Kidney tubule cell (primary cell): ENCODE results near the gene CLSTN1.

Source experiments
- DNase-seq: peaks from one replicate; pipeline ENCODE4 v3.0.0-alpha.2; 2018; ENCODE audit warnings: low spot score

Gene CLSTN1

DNA sequence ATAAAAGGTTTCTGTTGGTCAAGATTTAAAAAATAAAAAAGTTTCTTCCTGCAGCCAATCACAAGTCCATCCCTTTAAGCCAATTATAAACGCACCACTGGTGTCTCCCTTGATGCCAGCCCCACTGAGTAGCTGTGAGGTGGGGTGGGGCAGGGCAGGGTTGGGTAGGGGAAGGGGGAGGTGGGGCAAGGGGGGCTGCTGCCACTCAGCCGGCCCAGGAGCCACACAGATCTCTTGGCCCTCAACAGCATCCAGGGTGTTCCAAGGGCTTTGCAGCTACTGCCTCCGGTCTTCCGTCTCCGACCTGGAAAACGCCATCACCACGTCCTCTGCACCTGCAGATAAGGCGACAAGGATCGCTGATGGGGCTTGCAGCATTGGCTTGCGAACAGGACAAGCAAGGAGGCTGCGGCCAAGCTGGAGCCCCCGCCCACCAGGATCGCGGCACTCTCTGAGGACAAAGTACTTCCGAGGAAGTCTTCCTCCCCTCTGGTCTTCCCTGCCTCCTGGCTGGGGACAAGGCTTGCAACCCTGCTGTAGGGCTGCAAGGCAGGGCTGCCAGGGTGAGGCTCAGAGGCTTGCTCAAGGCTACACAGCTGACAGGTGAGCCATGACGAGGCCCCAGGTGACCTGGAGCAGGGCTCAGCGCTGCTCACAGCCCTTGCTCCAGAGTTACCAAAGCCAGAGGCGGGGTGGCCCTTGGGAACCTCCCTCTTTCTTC is 26.8 kb upstream of the CLSTN1 start:
- no peak for DNase-seq

DNA sequence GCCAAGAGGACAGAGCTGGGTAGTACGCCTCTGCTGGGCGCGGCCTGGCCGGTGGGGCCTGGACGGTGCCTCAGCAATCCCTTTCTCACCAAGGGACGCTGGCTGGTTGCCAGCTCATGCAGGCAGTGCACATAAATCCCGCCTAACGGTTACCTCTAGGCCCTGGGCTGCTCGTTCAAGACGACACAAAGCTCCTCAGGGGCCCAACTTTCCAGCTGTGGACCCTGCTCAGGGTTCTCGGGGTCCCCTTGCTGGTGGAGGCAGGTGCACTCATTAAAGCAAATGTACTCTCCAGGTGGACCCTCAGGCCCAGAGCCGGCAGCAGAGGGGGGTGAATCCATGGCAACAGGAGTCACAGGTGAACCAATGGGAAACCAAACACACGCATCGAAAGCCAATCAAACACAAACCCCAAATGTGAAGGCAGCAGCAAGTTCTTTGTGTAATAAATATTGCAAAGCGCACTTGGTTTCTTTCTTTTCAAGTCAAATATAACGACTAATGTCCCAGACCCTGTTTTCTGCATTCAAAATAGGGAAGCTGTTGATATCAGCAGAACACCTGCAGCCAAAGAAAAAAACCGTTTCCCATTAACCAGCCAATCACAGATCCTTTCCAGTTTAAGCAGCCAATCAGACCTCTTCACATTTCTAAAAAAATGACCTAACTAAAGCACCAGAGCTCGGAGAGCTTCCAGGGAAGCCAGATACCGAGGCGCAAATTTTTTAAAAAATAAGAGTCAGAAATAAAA is 26.1 kb upstream of the CLSTN1 start:
- DNase-seq, result no peak

- DNase-seq, result no peak
These were observed 24.3 kb upstream of the CLSTN1 start for GRCh38 chr1:9848022-9848421.

DNA sequence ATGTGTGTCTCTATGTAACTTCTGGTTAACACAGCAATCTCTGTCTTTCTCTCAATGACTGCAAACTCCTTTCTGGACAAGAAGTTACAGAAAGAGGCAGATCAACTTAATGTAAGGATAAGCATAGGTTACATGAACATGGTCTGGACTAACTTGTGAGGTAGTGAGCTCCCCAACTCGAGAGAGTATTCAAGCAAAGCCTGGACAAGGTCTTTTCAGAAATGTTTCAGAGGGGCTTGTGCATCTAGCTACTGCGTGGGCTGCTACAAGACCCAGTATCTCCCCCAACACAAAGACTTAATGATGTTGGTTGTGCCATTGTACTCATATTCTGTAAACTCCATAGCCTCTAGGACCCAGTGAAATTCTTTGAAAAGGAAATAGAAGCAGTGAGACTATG is 23.5 kb upstream of the CLSTN1 start:
- no peak for DNase-seq

GRCh38 chr1:9846611-9847171 is 22.9 kb upstream of the CLSTN1 start:
- DNase-seq, result no peak

- DNase-seq, result no peak
These were observed 22.1 kb upstream of the CLSTN1 start for GRCh38 chr1:9845914-9846313.

DNA sequence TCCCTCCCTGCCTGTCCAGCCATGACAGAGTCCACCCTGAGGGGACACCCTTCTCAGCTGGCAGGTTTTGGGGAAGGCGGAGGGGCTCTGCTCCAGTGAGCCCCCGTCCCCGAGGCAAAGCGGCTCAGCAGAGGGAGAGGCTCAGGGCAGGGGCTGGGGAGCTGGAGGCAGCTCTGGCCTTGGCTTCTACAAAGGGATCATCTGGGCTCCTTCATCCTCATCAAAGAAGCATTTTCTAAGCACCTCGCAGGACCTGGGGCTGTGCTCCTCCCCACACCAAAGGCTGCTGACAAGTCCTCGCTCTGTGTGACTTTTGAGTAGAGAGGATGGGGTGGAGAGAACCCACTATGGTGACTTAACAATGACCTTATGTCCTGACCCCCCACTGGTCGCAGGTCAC is 21.0 kb upstream of the CLSTN1 start:
- no peak for DNase-seq

- no peak for DNase-seq
These were observed 20.3 kb upstream of the CLSTN1 start for GRCh38 chr1:9844106-9844505.

DNA sequence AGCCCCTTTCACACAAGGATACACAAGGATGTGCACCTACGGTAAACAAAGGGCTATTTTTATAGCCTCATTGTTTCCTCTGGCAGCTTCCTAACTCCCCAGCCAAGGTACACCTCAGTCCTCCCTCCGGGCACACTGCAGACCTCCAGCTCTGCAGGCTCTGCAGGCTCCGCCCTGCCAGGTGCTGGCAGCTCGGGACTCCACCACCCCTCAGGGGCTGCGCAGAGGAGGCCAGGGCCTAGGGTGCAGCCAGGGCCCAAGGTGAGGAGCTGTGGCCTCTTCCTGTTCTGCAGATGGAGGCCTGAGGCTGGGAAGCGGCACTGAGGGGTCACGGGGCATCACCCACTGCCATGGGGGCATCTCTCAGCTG is 19.8 kb upstream of the CLSTN1 start:
- no peak for DNase-seq

DNA sequence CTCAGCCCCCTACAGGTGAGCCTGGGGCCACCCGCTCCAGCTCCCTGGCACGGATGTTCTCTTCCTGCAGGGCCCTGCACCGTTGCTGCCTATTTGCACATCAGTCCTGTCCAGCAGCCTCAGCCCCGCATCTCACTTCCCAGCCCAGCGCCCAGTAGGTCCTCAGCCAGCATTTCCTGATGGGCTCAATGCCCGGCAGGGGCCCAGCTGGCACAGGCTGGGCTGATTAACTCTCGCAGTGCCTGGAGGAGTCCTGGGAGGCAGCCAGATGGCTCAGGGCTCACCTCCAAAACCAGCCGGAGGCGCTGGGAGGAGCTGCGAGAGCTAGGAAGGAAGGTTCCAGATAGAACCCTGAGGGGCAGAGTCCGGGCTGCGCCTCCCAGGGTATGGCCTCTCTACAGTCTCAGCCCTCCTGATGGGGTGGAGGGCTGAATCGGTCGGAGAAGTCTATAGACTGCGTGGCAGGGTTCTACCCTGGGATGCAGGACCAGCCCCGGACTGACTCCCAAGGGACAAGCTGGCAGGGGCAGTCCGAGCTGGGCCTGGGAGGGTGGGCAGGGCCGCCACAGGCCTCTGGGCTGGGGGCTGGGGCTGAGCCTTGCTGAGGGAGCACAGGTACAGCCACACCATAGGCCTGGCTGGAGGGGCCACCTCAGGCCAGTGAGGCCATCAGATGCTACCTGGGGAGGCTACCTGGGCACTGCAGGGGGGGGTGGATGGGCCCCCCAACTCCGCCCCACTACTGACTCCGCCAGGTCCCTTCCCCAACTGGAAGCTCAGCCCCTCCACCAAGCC is 19.2 kb upstream of the CLSTN1 start:
- no peak for DNase-seq

DNA sequence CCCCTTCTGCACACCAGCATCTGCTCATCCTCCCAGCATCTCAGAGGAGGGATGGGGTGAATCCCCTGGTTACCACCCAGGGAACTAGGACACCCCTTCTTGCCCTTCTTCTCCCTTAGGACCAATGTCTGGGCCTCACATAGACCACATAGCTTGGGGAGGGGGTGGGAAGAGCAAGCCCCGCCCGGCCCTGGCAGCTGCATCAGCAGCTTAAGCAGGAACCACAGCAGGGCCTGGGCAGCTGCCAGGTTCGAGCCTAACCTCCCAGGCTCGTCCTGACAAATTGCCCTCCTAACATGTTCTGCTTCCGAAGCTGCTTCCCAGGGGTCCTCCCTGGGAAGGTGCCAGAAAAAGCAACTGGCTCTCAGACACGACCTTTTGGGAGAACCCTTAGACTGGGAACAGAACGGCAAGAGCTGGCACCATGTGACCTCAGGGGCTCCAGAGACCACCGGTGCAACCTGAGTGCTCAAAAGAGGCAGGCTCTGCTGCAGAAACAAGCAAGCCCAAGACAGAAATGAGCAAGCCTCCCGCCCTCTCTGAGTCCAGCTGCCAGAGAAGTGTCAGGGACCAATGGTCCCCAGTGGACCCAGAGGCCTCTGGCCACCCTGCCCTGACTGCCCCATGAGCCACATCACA is 18.4 kb upstream of the CLSTN1 start:
- DNase-seq, result no peak

DNA sequence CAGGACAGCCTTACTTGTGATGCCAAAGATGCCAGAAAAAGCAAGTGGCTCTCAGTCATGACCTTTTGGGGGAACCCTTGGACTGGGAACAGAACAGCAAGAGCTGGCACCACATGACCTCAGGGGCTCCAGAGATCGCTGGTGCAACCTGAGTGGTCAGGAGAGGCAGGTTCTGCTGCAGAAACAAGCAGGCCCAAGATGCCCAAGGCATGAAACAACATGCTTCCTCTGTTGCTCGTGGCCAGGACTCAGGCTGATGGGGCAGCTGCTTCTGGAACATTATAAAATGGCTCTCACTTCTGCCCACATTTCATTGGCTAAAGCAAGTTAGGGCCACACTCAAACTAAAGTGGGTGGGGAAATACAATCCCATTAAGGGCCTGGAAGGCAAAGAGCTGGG is 17.7 kb upstream of the CLSTN1 start:
- no peak for DNase-seq

GRCh38 chr1:9840176-9840575 is 16.4 kb upstream of the CLSTN1 start:
- DNase-seq, result no peak

DNA sequence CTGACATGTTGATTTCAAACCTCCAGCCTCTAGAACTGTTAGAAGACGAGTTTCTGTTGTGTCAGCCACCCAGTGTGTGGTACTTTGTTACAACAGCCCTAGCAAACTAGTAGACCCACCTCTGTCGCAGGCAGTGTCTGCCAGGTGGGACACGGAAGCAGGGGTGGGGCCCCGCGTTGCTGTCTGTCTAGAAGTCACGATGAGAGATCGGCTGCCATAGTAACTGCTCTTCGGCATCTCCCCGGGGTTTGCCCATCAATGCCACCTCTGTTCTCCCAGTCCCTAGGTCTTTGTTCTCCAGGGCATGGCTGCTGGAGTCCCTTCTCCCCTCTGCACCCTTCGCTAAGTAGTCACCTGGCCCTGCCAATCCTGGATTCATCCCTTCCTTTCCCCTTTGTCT is 15.2 kb upstream of the CLSTN1 start:
- DNase-seq, result no peak

GRCh38 chr1:9836632-9836960 is 12.8 kb upstream of the CLSTN1 start:
- DNase-seq, result no peak

DNA sequence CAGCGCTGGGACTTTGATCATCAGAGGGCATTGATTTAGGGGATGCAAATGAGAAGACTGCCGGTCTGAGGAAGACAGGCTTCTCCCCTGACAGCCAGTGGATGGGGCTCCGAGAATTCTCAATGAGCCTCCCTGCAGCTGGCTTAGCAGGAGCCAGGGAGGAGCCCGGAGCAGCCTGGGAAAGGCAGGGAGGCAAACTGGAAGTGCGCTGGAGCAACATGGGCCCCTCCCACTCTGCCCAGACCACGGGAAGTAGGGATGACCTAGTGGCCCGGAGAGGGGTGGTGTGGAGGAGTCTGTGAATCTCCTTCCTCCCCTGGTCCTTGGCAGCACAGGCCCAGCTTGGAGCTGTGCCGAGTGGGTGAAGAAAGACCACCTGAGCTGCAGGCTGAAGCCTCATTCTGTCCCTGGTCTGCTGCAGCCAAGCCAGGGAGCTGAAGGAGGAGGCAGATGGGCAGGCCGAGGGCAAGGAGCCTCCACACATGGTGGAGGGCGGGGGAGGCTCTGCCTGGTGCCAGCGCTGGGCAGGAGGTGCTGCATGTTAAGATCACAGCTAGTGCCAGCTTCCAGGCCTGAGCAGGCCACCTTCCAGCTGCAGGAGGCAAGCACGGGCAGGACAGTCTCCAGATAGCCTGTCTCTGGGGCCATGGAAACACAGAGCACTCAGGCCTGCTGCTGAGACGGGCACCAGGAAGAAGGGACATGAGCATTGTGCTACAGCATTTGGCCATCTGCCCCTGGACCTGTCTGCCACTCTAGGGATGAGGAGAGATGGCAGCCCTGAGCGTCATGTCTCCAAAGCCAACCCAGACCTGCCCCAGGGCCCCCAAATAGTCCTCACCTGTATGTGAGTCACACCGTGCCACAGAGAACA is 12.2 kb upstream of the CLSTN1 start:
- peak; percentile 72 for DNase-seq

DNA sequence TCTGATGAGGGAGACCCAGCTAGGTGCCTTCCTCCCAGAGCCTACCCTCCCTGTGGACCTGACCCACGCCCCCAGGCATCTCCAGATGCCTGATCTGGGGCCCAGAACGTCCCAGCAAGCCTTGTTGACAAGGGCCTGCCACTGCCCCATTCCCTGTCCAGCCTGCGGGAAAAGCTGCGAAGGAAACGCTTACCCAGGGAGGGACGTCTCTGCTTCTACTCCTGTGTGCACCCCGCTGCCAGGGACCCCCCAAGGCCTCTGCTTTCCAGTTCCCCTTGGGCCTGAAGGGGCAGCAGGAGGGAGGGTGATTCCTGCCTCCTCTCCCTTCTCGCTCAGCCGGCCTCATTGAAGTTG is 11.6 kb upstream of the CLSTN1 start:
- DNase-seq, result no peak

DNA sequence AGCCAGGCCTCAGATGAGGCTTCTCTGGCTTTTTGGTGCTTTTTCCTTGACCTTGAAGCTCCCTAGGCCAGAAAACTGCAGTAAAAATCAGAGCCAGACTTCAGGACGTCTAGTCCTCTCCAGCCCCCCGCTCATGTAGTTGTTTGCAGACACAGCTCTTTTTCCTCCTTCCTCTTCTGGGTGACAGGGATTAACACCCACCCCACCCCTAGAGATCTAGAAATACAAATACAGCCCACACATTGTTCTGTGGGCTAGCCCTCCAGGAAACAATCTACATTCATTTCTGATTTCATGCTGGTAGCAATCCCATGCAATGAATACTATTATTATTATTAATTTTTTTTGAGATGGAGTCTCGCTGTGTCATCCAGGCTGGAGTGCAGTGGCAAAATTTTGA is 9.9 kb upstream of the CLSTN1 start:
- DNase-seq, result no peak

- peak; percentile 60 for DNase-seq
These were observed 3.9 kb upstream of the CLSTN1 start for GRCh38 chr1:9827558-9828185.

DNA sequence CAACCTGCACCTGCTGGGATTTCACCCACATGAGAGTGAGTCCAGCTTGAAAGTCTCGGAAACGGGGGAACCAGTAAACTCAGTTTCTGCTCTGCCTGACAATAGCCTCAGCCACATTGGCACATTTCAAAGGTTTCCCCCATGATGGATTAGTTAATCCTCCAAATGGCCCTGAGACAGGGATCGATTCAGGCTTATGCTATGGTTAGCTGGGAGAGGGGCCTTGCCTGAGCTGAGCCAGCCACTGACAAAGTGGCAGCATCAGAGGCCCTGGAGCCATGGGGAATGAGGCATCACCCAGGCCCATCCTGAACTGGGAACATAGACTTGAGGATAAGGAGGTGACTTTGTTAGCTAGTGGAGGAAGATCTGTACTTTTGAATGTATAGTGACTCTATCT is 2.9 kb upstream of the CLSTN1 start:
- no peak for DNase-seq

- no peak for DNase-seq
These were observed 2.3 kb upstream of the CLSTN1 start for GRCh38 chr1:9826087-9826486.
